ENCODE data around the gene MAP2K2. TPM values are rescaled to one million over a fixed set of nuclear protein-coding genes. Genes with fewer than 3 reads are reported as not detected.

The MAP2K2 gene
- total and polyA plus RNA-seq, 5 donors = 113 to 151 (median 124) TPM

- Histone ChIP-seq H3K4me1 (ENCODE audit: control insufficient read depth, insufficient read depth, low read length) (peaks cover 2% of the 10 kb centered on the region), H3K27me3 (ENCODE audit: control insufficient read depth, insufficient read depth) (no peaks in the 10 kb centered on the region), H3K4me3 (ENCODE audit: low read length) (no peak overlapping the region), H3K9me3 (ENCODE audit: control insufficient read depth, low read length) (no peaks in the 10 kb centered on the region), H3K27ac (ENCODE audit: low read length) (peak overlapping the region; percentile 14)
- WGBS = 58% methylated on average over 27 of the region's 27 CpGs
- intact Hi-C loops (cut with DNase I) = no loop called here
- ATAC-seq = peak; percentile 46 to 61
- DNase-seq = peak in 1 of 3 donors; percentile 40
These were observed 8.7 kb downstream of the MAP2K2 start for GRCh38 chr19:4115050-4115817.

GRCh38 chr19:4114181-4114580, 9.7 kb downstream of the MAP2K2 start:
- no peak overlapping the region for H3K27ac ChIP-seq (ENCODE audit: low read length)
- peak in 1 of 3 donors; percentile 19 for DNase-seq
- no peaks in the 10 kb centered on the region for H3K27me3 ChIP-seq (ENCODE audit: control insufficient read depth, insufficient read depth)
- H3K4me1 ChIP-seq (ENCODE audit: control insufficient read depth, insufficient read depth, low read length) = peaks cover 2% of the 10 kb centered on the region
- H3K4me3 ChIP-seq (ENCODE audit: low read length) = no peak overlapping the region
- no peak for ATAC-seq
- H3K9me3 ChIP-seq (ENCODE audit: control insufficient read depth, low read length) = no peaks in the 10 kb centered on the region
- 91% methylated on average over 19 of the region's 19 CpGs for WGBS
- intact Hi-C loops (cut with DNase I) = no loop called here

GRCh38 chr19:4113398-4114088, 10.4 kb downstream of the MAP2K2 start:
- Histone ChIP-seq H3K27me3 (ENCODE audit: control insufficient read depth, insufficient read depth) (no peaks in the 10 kb centered on the region), H3K9me3 (ENCODE audit: control insufficient read depth, low read length) (no peaks in the 10 kb centered on the region), H3K4me3 (ENCODE audit: low read length) (no peak overlapping the region), H3K27ac (ENCODE audit: low read length) (peak overlapping the region; percentile 36), H3K4me1 (ENCODE audit: control insufficient read depth, insufficient read depth, low read length) (peaks cover 2% of the 10 kb centered on the region)
- 66% methylated on average over 22 of the region's 22 CpGs for WGBS
- DNase-seq (peak in 2 of 3 donors; percentile 67), ATAC-seq (peak; percentile 54 to 57)
- intact Hi-C loops (cut with DNase I) = no loop called here

GRCh38 chr19:4112367-4112766, 11.6 kb downstream of the MAP2K2 start:
- H3K27me3 ChIP-seq (ENCODE audit: control insufficient read depth, insufficient read depth) = no peaks in the 10 kb centered on the region
- H3K27ac ChIP-seq (ENCODE audit: low read length) = no peak overlapping the region
- DNase-seq (peak in 1 of 3 donors; percentile 45), ATAC-seq (peak; percentile 15 to 28)
- no peak overlapping the region for H3K4me3 ChIP-seq (ENCODE audit: low read length)
- intact Hi-C loops (cut with DNase I) = no loop called here
- WGBS = 92% methylated on average over 17 of the region's 17 CpGs
- H3K4me1 ChIP-seq (ENCODE audit: control insufficient read depth, insufficient read depth, low read length) = peaks cover 2% of the 10 kb centered on the region
- no peaks in the 10 kb centered on the region for H3K9me3 ChIP-seq (ENCODE audit: control insufficient read depth, low read length)

GRCh38 chr19:4109626-4109945, 14.3 kb downstream of the MAP2K2 start:
- peak in 1 of 3 donors; percentile 12 for DNase-seq
- no peaks in the 10 kb centered on the region for H3K9me3 ChIP-seq (ENCODE audit: control insufficient read depth, low read length)
- WGBS = 94% methylated on average over 6 of the region's 6 CpGs
- H3K4me3 ChIP-seq (ENCODE audit: low read length) = no peak overlapping the region
- H3K4me1 ChIP-seq (ENCODE audit: control insufficient read depth, insufficient read depth, low read length) = no peaks in the 10 kb centered on the region
- intact Hi-C loops (cut with DNase I) = no loop called here
- H3K27ac ChIP-seq (ENCODE audit: low read length) = no peak overlapping the region
- ATAC-seq = no peak
- no peaks in the 10 kb centered on the region for H3K27me3 ChIP-seq (ENCODE audit: control insufficient read depth, insufficient read depth)

- intact Hi-C loops (cut with DNase I) = no loop called here
- Histone ChIP-seq H3K4me3 (ENCODE audit: low read length) (no peak overlapping the region), H3K27ac (ENCODE audit: low read length) (no peak overlapping the region), H3K4me1 (ENCODE audit: control insufficient read depth, insufficient read depth, low read length) (no peaks in the 10 kb centered on the region), H3K27me3 (ENCODE audit: control insufficient read depth, insufficient read depth) (no peaks in the 10 kb centered on the region), H3K9me3 (ENCODE audit: control insufficient read depth, low read length) (no peaks in the 10 kb centered on the region)
- ATAC-seq (no peak), DNase-seq (peak in 1 of 3 donors; percentile 66)
- 82% methylated on average over 35 of the region's 35 CpGs for WGBS
These were observed 14.9 kb downstream of the MAP2K2 start for GRCh38 chr19:4108767-4109625.

- intact Hi-C loops (cut with DNase I) = no loop called here
- no peaks in the 10 kb centered on the region for H3K27me3 ChIP-seq (ENCODE audit: control insufficient read depth, insufficient read depth)
- 85% methylated on average over 9 of the region's 9 CpGs for WGBS
- no peak overlapping the region for H3K27ac ChIP-seq (ENCODE audit: low read length)
- H3K9me3 ChIP-seq (ENCODE audit: control insufficient read depth, low read length) = no peaks in the 10 kb centered on the region
- no peak for ATAC-seq
- DNase-seq = peak in 1 of 3 donors; percentile 27
- H3K4me1 ChIP-seq (ENCODE audit: control insufficient read depth, insufficient read depth, low read length) = no peaks in the 10 kb centered on the region
- no peak overlapping the region for H3K4me3 ChIP-seq (ENCODE audit: low read length)
These were observed 20.9 kb downstream of the MAP2K2 start for GRCh38 chr19:4103080-4103433.

GRCh38 chr19:4102339-4103079, 21.4 kb downstream of the MAP2K2 start:
- Histone ChIP-seq H3K27me3 (ENCODE audit: control insufficient read depth, insufficient read depth) (no peaks in the 10 kb centered on the region), H3K4me1 (ENCODE audit: control insufficient read depth, insufficient read depth, low read length) (no peaks in the 10 kb centered on the region), H3K9me3 (ENCODE audit: control insufficient read depth, low read length) (no peaks in the 10 kb centered on the region), H3K4me3 (ENCODE audit: low read length) (no peak overlapping the region), H3K27ac (ENCODE audit: low read length) (no peak overlapping the region)
- DNase-seq (no peak), ATAC-seq (no peak)
- 88% methylated on average over 53 of the region's 53 CpGs for WGBS
- intact Hi-C loops (cut with DNase I) = no loop called here

- ATAC-seq (no peak), DNase-seq (no peak)
- Histone ChIP-seq H3K9me3 (ENCODE audit: control insufficient read depth, low read length) (no peaks in the 10 kb centered on the region), H3K4me1 (ENCODE audit: control insufficient read depth, insufficient read depth, low read length) (no peaks in the 10 kb centered on the region), H3K4me3 (ENCODE audit: low read length) (no peak overlapping the region), H3K27me3 (ENCODE audit: control insufficient read depth, insufficient read depth) (no peaks in the 10 kb centered on the region), H3K27ac (ENCODE audit: low read length) (no peak overlapping the region)
- 95% methylated on average over 10 of the region's 10 CpGs for WGBS
- intact Hi-C loops (cut with DNase I) = no loop called here
These were observed 22.5 kb downstream of the MAP2K2 start for GRCh38 chr19:4101496-4101770.

- no peak for DNase-seq
- H3K4me3 ChIP-seq (ENCODE audit: low read length) = no peak overlapping the region
- 92% methylated on average over 38 of the region's 38 CpGs for WGBS
- intact Hi-C loops (cut with DNase I) = no loop called here
- no peaks in the 10 kb centered on the region for H3K27me3 ChIP-seq (ENCODE audit: control insufficient read depth, insufficient read depth)
- no peaks in the 10 kb centered on the region for H3K9me3 ChIP-seq (ENCODE audit: control insufficient read depth, low read length)
- no peak overlapping the region for H3K27ac ChIP-seq (ENCODE audit: low read length)
- no peak for ATAC-seq
- no peaks in the 10 kb centered on the region for H3K4me1 ChIP-seq (ENCODE audit: control insufficient read depth, insufficient read depth, low read length)
These were observed 23.1 kb downstream of the MAP2K2 start for GRCh38 chr19:4100647-4101495.

Measured in right cardiac atrium (tissue), 5 donors.